Lower leg skin (tissue), 3 donors: ENCODE data around the gene ROBO1.

Source experiments
- POLR2A ChIP-seq, 2 donors: fragments of 450-650 bp; IDR thresholded peaks; one replicate each; pipeline ENCODE4 v1.6.1; 2016 to 2017; ENCODE audit warnings: antibody characterized with exemption in 2 of 2, mild to moderate bottlenecking in 1 of 2, moderate library complexity in 1 of 2
- TF ChIP-seq, protein P1 (sequence below), 3 donors: fragments of 450-650 bp; IDR thresholded peaks; one replicate each; pipeline ENCODE4 v1.5.1; 2016; ENCODE audit warnings: antibody characterized with exemption in 3 of 3, mild to moderate bottlenecking in 3 of 3, moderate library complexity in 2 of 3

DNA sequence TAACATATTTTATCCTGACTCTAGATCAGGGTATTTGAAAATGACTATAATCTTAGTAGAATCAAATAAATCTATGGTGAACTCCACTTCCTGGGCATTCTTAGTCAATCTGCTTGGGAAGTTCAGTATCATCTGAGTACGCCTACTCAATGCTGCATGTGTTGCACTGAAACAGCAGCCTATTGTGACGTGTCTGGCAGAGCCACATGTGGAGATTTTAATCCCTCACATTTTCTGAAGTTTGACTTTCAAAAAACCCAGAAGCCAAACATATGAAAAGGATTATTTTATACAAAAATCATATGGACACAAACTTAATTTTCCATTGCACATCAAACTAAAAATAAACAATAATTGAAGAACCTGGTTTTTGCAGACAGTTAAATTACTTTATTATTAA, 798.3 kb downstream of the ROBO1 start:
- TF ChIP-seq, protein P1, sequence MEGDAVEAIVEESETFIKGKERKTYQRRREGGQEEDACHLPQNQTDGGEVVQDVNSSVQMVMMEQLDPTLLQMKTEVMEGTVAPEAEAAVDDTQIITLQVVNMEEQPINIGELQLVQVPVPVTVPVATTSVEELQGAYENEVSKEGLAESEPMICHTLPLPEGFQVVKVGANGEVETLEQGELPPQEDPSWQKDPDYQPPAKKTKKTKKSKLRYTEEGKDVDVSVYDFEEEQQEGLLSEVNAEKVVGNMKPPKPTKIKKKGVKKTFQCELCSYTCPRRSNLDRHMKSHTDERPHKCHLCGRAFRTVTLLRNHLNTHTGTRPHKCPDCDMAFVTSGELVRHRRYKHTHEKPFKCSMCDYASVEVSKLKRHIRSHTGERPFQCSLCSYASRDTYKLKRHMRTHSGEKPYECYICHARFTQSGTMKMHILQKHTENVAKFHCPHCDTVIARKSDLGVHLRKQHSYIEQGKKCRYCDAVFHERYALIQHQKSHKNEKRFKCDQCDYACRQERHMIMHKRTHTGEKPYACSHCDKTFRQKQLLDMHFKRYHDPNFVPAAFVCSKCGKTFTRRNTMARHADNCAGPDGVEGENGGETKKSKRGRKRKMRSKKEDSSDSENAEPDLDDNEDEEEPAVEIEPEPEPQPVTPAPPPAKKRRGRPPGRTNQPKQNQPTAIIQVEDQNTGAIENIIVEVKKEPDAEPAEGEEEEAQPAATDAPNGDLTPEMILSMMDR (IDR thresholded peaks at IDR 0.05), result no peak
- no peak for TF ChIP-seq POLR2A (IDR thresholded peaks at IDR 0.05)
